CD8-positive, alpha-beta memory T cell (primary cell): Measurements from ENCODE around the gene ISG15. TPM values are rescaled to one million over a fixed set of nuclear protein-coding genes. Genes with fewer than 3 reads are reported as not detected.

Source experiments
- CTCF ChIA-PET: fragments of 350-600 bp; sonication (Branson Sonifier 250); formaldehyde crosslinking; loops from one replicate; lab custom pipeline; 2021; ENCODE audit warnings: antibody characterized with exemption; lab: Charles Lee
- POLR2A ChIA-PET: fragments of 350-600 bp; sonication (Branson Sonifier 250); formaldehyde crosslinking; loops from one replicate; lab custom pipeline; 2021; ENCODE audit warnings: antibody characterized with exemption; lab: Charles Lee
- DNase-seq, 5 donors: peaks; one replicate each; pipeline versions ENCODE4 v3.0.0 to v3.0.0-alpha.2; 2020 to 2022; ENCODE audit warnings: mixed read lengths in 1 of 5
- H3K27ac ChIP-seq: one replicate; pipeline ENCODE4 v1.7.0; 2013; ENCODE audit warnings: low read depth, mild to moderate bottlenecking, low read length, moderate library complexity
- H3K27me3 ChIP-seq: 2 replicates; pipeline ENCODE4 v1.7.0; 2013; ENCODE audit warnings: low read length, mild to moderate bottlenecking; ENCODE audit not compliant: insufficient read depth, poor library complexity, severe bottlenecking
- H3K36me3 ChIP-seq: 2 replicates; pipeline ENCODE4 v1.7.0; 2013; ENCODE audit warnings: mild to moderate bottlenecking, low read length, moderate library complexity; ENCODE audit not compliant: insufficient read depth
- H3K4me1 ChIP-seq: 2 replicates; pipeline ENCODE4 v1.7.0; 2013; ENCODE audit warnings: mild to moderate bottlenecking, low read length, moderate library complexity; ENCODE audit not compliant: insufficient read depth
- H3K4me3 ChIP-seq: 2 replicates; pipeline ENCODE4 v1.7.0; 2013; ENCODE audit warnings: mild to moderate bottlenecking, low read length
- H3K9me3 ChIP-seq: 2 replicates; pipeline ENCODE4 v1.7.0; 2013; ENCODE audit warnings: mild to moderate bottlenecking, low read length
- H3K27ac Mint-ChIP-seq, 8 donors: one replicate each; pipeline ENCODE4 v1.8.0; 2020 to 2021; ENCODE audit warnings: mixed read lengths in 8 of 8, mild to moderate bottlenecking in 6 of 8, inconsistent platforms in 3 of 8, moderate library complexity in 3 of 8
- H3K27me3 Mint-ChIP-seq, 2 donors: one replicate each; pipeline ENCODE4 v1.8.0; 2020 to 2021; ENCODE audit warnings: mixed read lengths in 2 of 2, mild to moderate bottlenecking in 1 of 2, moderate library complexity in 1 of 2
- H3K36me3 Mint-ChIP-seq, 3 donors: one replicate each; pipeline ENCODE4 v1.8.0; 2020 to 2021; ENCODE audit warnings: mixed read lengths in 3 of 3, inconsistent platforms in 1 of 3, mild to moderate bottlenecking in 1 of 3
- H3K4me1 Mint-ChIP-seq, 3 donors: one replicate each; pipeline ENCODE4 v1.8.0; 2020 to 2021; ENCODE audit warnings: mixed read lengths in 3 of 3, inconsistent platforms in 1 of 3, mild to moderate bottlenecking in 1 of 3
- H3K4me3 Mint-ChIP-seq, 7 donors: one replicate each; pipeline ENCODE4 v1.8.0; 2020 to 2021; ENCODE audit warnings: mixed read lengths in 7 of 7, mild to moderate bottlenecking in 6 of 7, moderate library complexity in 4 of 7, inconsistent platforms in 2 of 7
- H3K9me3 Mint-ChIP-seq, 5 donors: one replicate each; pipeline ENCODE4 v1.8.0; 2020 to 2022; ENCODE audit warnings: mixed read lengths in 5 of 5, mild to moderate bottlenecking in 3 of 5, moderate library complexity in 2 of 5, inconsistent platforms in 1 of 5
- polyA plus RNA-seq: library from polyadenylated mRNA; unstranded; fragments of 300-500 nt; fragmentation: Illumina TruSeq; gene quantifications from one replicate; pipeline ENCODE4 v1.2.3, GENCODE V29; 2021
- total RNA-seq, 2 experiments: library from RNA; stranded (reverse); gene quantifications; one replicate each; pipeline ENCODE4 v1.2.3, GENCODE V29; 2021

The ISG15 gene
- total and polyA plus RNA-seq, 3 experiments from 2014 or later: 16.9 to 250 (median 20.4) TPM

GRCh38 chr1:1041092-1041523 is 27.8 kb downstream of the ISG15 start:
- Histone ChIP-seq H3K4me1 (peaks cover 17% of the 10 kb centered on the region), H3K27ac (no peak overlapping the region), H3K4me3 (no peak overlapping the region), H3K36me3 (no peaks in the 10 kb centered on the region), H3K9me3 (no peaks in the 10 kb centered on the region), H3K27me3 (peaks cover 6% of the 10 kb centered on the region)
- DNase-seq: peak in 1 of 5 donors; percentile 34
- H3K4me1 Mint-ChIP-seq: peaks cover 6 to 20% (median 10%) of the 10 kb centered on the region in 3 donors
- peaks cover 5 to 24% of the 10 kb centered on the region in 2 donors for H3K27me3 Mint-ChIP-seq
- no peak overlapping the region for H3K27ac Mint-ChIP-seq
- CTCF ChIA-PET: interaction anchor here (1.1 to 2.1 kb wide), 2 partner anchors 27 to 40 kb away, joined by 3 to 7 read pairs; partner anchors contain the start of gene ISG15
- no peak overlapping the region for H3K4me3 Mint-ChIP-seq
- H3K36me3 Mint-ChIP-seq: no peaks in the 10 kb centered on the region
- POLR2A ChIA-PET: no interaction called here
- no peaks in the 10 kb centered on the region for H3K9me3 Mint-ChIP-seq

GRCh38 chr1:1041873-1042272 is 28.6 kb downstream of the ISG15 start:
- H3K4me1 ChIP-seq: peaks cover 17% of the 10 kb centered on the region
- H3K27ac Mint-ChIP-seq: no peak overlapping the region
- peaks cover 3% of the 10 kb centered on the region for H3K27me3 ChIP-seq
- H3K9me3 ChIP-seq: no peaks in the 10 kb centered on the region
- no peaks in the 10 kb centered on the region for H3K9me3 Mint-ChIP-seq
- H3K36me3 ChIP-seq: no peaks in the 10 kb centered on the region
- no peak for DNase-seq
- CTCF ChIA-PET: no interaction called here
- no peak overlapping the region for H3K27ac ChIP-seq
- H3K36me3 Mint-ChIP-seq: no peaks in the 10 kb centered on the region
- POLR2A ChIA-PET: no interaction called here
- no peak overlapping the region for H3K4me3 ChIP-seq
- peaks cover 2 to 23% of the 10 kb centered on the region in 2 donors for H3K27me3 Mint-ChIP-seq
- peaks cover 6 to 20% (median 10%) of the 10 kb centered on the region in 3 donors for H3K4me1 Mint-ChIP-seq
- H3K4me3 Mint-ChIP-seq: no peak overlapping the region

- Histone ChIP-seq H3K9me3 (no peaks in the 10 kb centered on the region), H3K4me3 (no peak overlapping the region), H3K27me3 (peaks cover 3% of the 10 kb centered on the region), H3K27ac (no peak overlapping the region), H3K36me3 (no peaks in the 10 kb centered on the region), H3K4me1 (peaks cover 17% of the 10 kb centered on the region)
- Mint-ChIP-seq H3K27ac (no peak overlapping the region), H3K36me3 (no peaks in the 10 kb centered on the region), H3K4me1 (peaks cover 6 to 20% (median 10%) of the 10 kb centered on the region in 3 donors), H3K9me3 (no peaks in the 10 kb centered on the region), H3K27me3 (peaks cover 2 to 16% of the 10 kb centered on the region in 2 donors), H3K4me3 (no peak overlapping the region)
- ChIA-PET POLR2A (no interaction called here), CTCF (no interaction called here)
- DNase-seq: no peak
Observed at GRCh38 chr1:1042835-1043234, 29.5 kb downstream of the ISG15 start.

- H3K36me3 Mint-ChIP-seq: no peaks in the 10 kb centered on the region
- Histone ChIP-seq H3K4me1 (peaks cover 17% of the 10 kb centered on the region), H3K27me3 (peaks cover 3% of the 10 kb centered on the region), H3K27ac (no peak overlapping the region), H3K9me3 (no peaks in the 10 kb centered on the region), H3K36me3 (no peaks in the 10 kb centered on the region), H3K4me3 (no peak overlapping the region)
- no peak overlapping the region for H3K27ac Mint-ChIP-seq
- H3K9me3 Mint-ChIP-seq: no peaks in the 10 kb centered on the region
- no peak for DNase-seq
- peaks cover 6 to 18% (median 10%) of the 10 kb centered on the region in 3 donors for H3K4me1 Mint-ChIP-seq
- H3K4me3 Mint-ChIP-seq: peak overlapping the region in 1 of 7 donors; percentile 36
- ChIA-PET POLR2A (no interaction called here), CTCF (no interaction called here)
- H3K27me3 Mint-ChIP-seq: peaks cover 2 to 13% of the 10 kb centered on the region in 2 donors
Observed at GRCh38 chr1:1043411-1043810, 30.1 kb downstream of the ISG15 start.

GRCh38 chr1:1043921-1044320 is 30.6 kb downstream of the ISG15 start:
- Histone ChIP-seq H3K4me1 (peaks cover 16% of the 10 kb centered on the region), H3K27ac (no peak overlapping the region), H3K36me3 (no peaks in the 10 kb centered on the region), H3K27me3 (peaks cover under 1% of the 10 kb centered on the region), H3K4me3 (no peak overlapping the region), H3K9me3 (no peaks in the 10 kb centered on the region)
- ChIA-PET POLR2A (no interaction called here), CTCF (interaction anchor here (1.1 kb wide), 2 partner anchors 20 to 42 kb away, joined by 4 read pairs; no protein-coding TSS in a partner anchor)
- Mint-ChIP-seq H3K36me3 (no peaks in the 10 kb centered on the region), H3K27me3 (peaks cover 0 to 8% of the 10 kb centered on the region in 2 donors), H3K4me3 (no peak overlapping the region), H3K9me3 (no peaks in the 10 kb centered on the region), H3K4me1 (peaks cover 6 to 13% (median 6%) of the 10 kb centered on the region in 3 donors), H3K27ac (no peak overlapping the region)
- no peak for DNase-seq

- DNase-seq: no peak
- Histone ChIP-seq H3K27ac (no peak overlapping the region), H3K4me1 (peaks cover 9% of the 10 kb centered on the region), H3K27me3 (no peaks in the 10 kb centered on the region), H3K9me3 (no peaks in the 10 kb centered on the region), H3K36me3 (no peaks in the 10 kb centered on the region), H3K4me3 (no peak overlapping the region)
- ChIA-PET POLR2A (no interaction called here), CTCF (interaction anchor here (1.1 kb wide), 2 partner anchors 19 to 42 kb away, joined by 4 read pairs; no protein-coding TSS in a partner anchor)
- peaks cover 3 to 7% (median 3%) of the 10 kb centered on the region in 3 donors for H3K4me1 Mint-ChIP-seq
- H3K9me3 Mint-ChIP-seq: no peaks in the 10 kb centered on the region
- H3K4me3 Mint-ChIP-seq: peak overlapping the region in 2 of 7 donors; percentile 2 to 19
- H3K27ac Mint-ChIP-seq: no peak overlapping the region
- H3K36me3 Mint-ChIP-seq: no peaks in the 10 kb centered on the region
- H3K27me3 Mint-ChIP-seq: peaks cover 0 to 1% of the 10 kb centered on the region in 2 donors
Observed at GRCh38 chr1:1044455-1045078, 31.3 kb downstream of the ISG15 start.

- no peak for DNase-seq
- ChIA-PET CTCF (interaction anchor here (1.1 kb wide), 2 partner anchors 19 to 43 kb away, joined by 4 read pairs; no protein-coding TSS in a partner anchor), POLR2A (no interaction called here)
- Mint-ChIP-seq H3K9me3 (no peaks in the 10 kb centered on the region), H3K36me3 (no peaks in the 10 kb centered on the region), H3K4me3 (no peak overlapping the region), H3K4me1 (peaks cover 0 to 1% (median 0%) of the 10 kb centered on the region in 3 donors), H3K27me3 (no peaks in the 10 kb centered on the region), H3K27ac (no peak overlapping the region)
- H3K4me1 ChIP-seq: peaks cover 4% of the 10 kb centered on the region
- no peak overlapping the region for H3K4me3 ChIP-seq
- H3K9me3 ChIP-seq: no peaks in the 10 kb centered on the region
- H3K27me3 ChIP-seq: no peaks in the 10 kb centered on the region
- no peaks in the 10 kb centered on the region for H3K36me3 ChIP-seq
- no peak overlapping the region for H3K27ac ChIP-seq
Observed at GRCh38 chr1:1045129-1045528, 31.8 kb downstream of the ISG15 start.

- H3K27me3 Mint-ChIP-seq: no peaks in the 10 kb centered on the region
- H3K4me3 Mint-ChIP-seq: no peak overlapping the region
- Histone ChIP-seq H3K27me3 (no peaks in the 10 kb centered on the region), H3K4me3 (no peak overlapping the region), H3K36me3 (no peaks in the 10 kb centered on the region), H3K27ac (no peak overlapping the region), H3K9me3 (no peaks in the 10 kb centered on the region), H3K4me1 (no peaks in the 10 kb centered on the region)
- no peaks in the 10 kb centered on the region for H3K4me1 Mint-ChIP-seq
- H3K9me3 Mint-ChIP-seq: no peaks in the 10 kb centered on the region
- DNase-seq: no peak
- no peaks in the 10 kb centered on the region for H3K36me3 Mint-ChIP-seq
- H3K27ac Mint-ChIP-seq: no peak overlapping the region
- CTCF ChIA-PET: no interaction called here
- POLR2A ChIA-PET: no interaction called here
Observed at GRCh38 chr1:1046243-1046642, 32.9 kb downstream of the ISG15 start.
